K562 (cell line): ENCODE measurements around the gene ACBD3. TPM values are rescaled to one million over a fixed set of nuclear protein-coding genes. Genes with fewer than 3 reads are reported as not detected.

Experiments used
- FOS ChIP-seq: IDR thresholded peaks from 3 replicates; pipeline ENCODE4 v1.6.1; 2011; ENCODE audit not compliant: insufficient read length; ENCODE audit errors: extremely low read depth
- GTF2F1 ChIP-seq: IDR thresholded peaks from 2 replicates; pipeline ENCODE4 v1.6.1; 2011; ENCODE audit warnings: low read depth, low read length, improper control_type of control experiment
- HNRNPLL ChIP-seq: fragments of 200-400 bp; formaldehyde crosslinking; IDR thresholded peaks from 2 replicates; pipeline ENCODE4 v1.6.1; 2017; ENCODE audit warnings: low read length, low read depth, mild to moderate bottlenecking; ENCODE audit not compliant: poor library complexity, severe bottlenecking
- ILF3 ChIP-seq: fragments of 450-650 bp; IDR thresholded peaks from 2 replicates; pipeline ENCODE4 v1.6.1; 2018; ENCODE audit warnings: antibody characterized with exemption, mild to moderate bottlenecking, moderate library complexity, borderline replicate concordance
- NCOA4 ChIP-seq: fragments of 450-650 bp; IDR thresholded peaks from 2 replicates; pipeline ENCODE4 v1.6.1; 2018; ENCODE audit warnings: mild to moderate bottlenecking; ENCODE audit not compliant: partially characterized antibody
- NUFIP1 ChIP-seq: fragments of 450-650 bp; IDR thresholded peaks from 2 replicates; pipeline ENCODE4 v1.6.1; 2018; ENCODE audit not compliant: partially characterized antibody
- SIN3A ChIP-seq, 2 experiments: fragments of 150-350 bp in 1 of 2; IDR thresholded peaks; 2 replicates each; pipeline ENCODE4 v1.6.1; 2011 to 2016; ENCODE audit warnings: borderline replicate concordance in 2 of 2, low read depth in 2 of 2, low read length in 2 of 2, mild to moderate bottlenecking in 2 of 2, moderate library complexity in 2 of 2; ENCODE audit not compliant: control insufficient read depth in 1 of 2
- SIX5 ChIP-seq, 2 experiments: IDR thresholded peaks; 2 replicates each; pipeline ENCODE4 v1.6.1; 2011; ENCODE audit warnings: low read length in 2 of 2, borderline replicate concordance in 1 of 2, low read depth in 1 of 2, mild to moderate bottlenecking in 1 of 2, moderate library complexity in 1 of 2; ENCODE audit not compliant: insufficient read depth in 1 of 2
- ZC3H4 ChIP-seq: sonication (generic); formaldehyde crosslinking; IDR thresholded peaks from 2 replicates; pipeline ENCODE4 v1.9.0; 2021; ENCODE audit warnings: missing genetic modification reagents, borderline replicate concordance
- polyA plus RNA-seq, 8 experiments: library from polyadenylated mRNA; depleted of rRNA in 4 of 8; stranded (reverse) in 5 of 8; unstranded in 3 of 8; fragments of >200 nt; fragmentation: Nextera tagmentation in 2 of 8; fragmentation: Illumina TruSeq in 1 of 8; extraction: Ambion mirVana in 2 of 8; extraction: Trizol in 1 of 8; gene quantifications; 2 replicates each; pipeline versions ENCODE4 v1.2.1 to v1.2.3, GENCODE V29; 2011 to 2014; ENCODE audit warnings: inconsistent platforms in 1 of 8, missing spikeins in 1 of 8
- total RNA-seq, 7 experiments: library from RNA; depleted of rRNA in 6 of 7; stranded (reverse); fragments of >200 nt in 6 of 7; fragmentation: Illumina TruSeq in 2 of 7; extraction: Trizol in 2 of 7; gene quantifications; 2 replicates each; pipeline versions ENCODE4 v1.2.1 to v1.2.3, GENCODE V29; 2011 to 2021; ENCODE audit warnings: low replicate concordance in 1 of 7
- TF ChIP-seq, protein P1 (sequence below): fragments of 250-450 bp; sonication (Bioruptor Pico); IDR thresholded peaks from 2 replicates; pipeline ENCODE4 v1.4.0; 2020

Gene ACBD3
- total and polyA plus RNA-seq, 9 of the 15 experiments (the other 6 are each of a cell fraction or from before 2014, with no cell fraction given): 11.1 to 36.7 (median 26.9) TPM

DNA sequence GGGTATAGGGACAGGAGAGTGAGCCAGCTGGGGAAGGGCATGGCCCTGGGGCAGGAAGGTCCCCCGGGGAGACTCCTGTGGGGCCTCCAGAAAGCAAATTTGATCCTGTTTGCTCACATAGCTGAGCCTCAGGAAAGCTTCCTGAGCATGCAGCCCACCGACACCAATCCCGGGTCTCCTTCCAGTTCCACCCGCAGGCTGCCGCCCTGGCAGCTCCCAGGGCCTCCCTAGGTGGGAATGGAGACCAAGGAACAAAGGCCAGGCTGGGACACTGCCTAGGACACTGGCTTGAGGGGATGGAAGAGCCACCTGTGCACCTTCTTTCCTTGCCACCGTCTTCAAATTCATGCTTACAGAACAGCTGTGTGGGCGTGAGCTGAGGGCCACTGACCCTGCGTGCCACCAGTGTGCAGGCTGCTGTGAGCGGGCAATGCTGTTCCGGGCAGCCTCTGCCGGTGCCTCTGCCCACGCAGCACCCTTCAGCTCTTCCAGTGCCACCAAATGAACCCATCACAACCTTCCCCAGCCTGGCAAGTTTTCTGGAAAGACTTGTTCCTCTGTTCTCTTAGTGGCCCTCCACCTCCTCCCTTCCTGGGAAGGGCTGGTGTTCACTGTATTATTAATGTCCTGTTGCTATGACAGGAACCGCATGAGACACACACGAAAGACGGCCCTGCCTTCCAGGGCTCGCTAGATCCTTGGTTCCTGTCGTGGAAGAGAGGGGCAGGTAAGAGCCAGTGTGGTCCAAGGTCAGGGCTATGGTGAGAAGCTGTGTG, 53.6 kb downstream of the ACBD3 start (continued):
- TF ChIP-seq SIX5 (IDR thresholded peaks at IDR 0.05; ENCODE audit: borderline replicate concordance in 1 of 2, insufficient read depth in 1 of 2, low read depth in 1 of 2, low read length in 2 of 2) (no peak), SIN3A (IDR thresholded peaks at IDR 0.05; ENCODE audit: borderline replicate concordance in 2 of 2, control insufficient read depth in 1 of 2, low read depth in 2 of 2, low read length in 2 of 2) (no peak), NCOA4 (no peak), HNRNPLL (no peak), GTF2F1 (no peak), NUFIP1 (no peak), ILF3 (no peak), ZC3H4 (no peak), FOS (no peak)
- TF ChIP-seq, protein P1, sequence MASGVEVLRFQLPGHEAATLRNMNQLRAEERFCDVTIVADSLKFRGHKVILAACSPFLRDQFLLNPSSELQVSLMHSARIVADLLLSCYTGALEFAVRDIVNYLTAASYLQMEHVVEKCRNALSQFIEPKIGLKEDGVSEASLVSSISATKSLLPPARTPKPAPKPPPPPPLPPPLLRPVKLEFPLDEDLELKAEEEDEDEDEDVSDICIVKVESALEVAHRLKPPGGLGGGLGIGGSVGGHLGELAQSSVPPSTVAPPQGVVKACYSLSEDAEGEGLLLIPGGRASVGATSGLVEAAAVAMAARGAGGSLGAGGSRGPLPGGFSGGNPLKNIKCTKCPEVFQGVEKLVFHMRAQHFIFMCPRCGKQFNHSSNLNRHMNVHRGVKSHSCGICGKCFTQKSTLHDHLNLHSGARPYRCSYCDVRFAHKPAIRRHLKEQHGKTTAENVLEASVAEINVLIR (CRISPR knock-in tag): no peak
- TF ChIP-seq, all 486 proteins: peak for 0
